Stomach smooth muscle (tissue), 2 donors: ENCODE results near the gene DNMT1.

Experiments used
- H3K27ac ChIP-seq: one replicate; pipeline ENCODE4 v1.7.0; 2013; ENCODE audit warnings: mild to moderate bottlenecking, low read length, inconsistent platforms
- H3K27me3 ChIP-seq, 2 donors: one replicate each; pipeline ENCODE4 v1.7.0; 2013; ENCODE audit warnings: low read length in 2 of 2; ENCODE audit not compliant: insufficient read depth in 2 of 2, control insufficient read depth in 1 of 2
- H3K36me3 ChIP-seq, 2 donors: one replicate each; pipeline ENCODE4 v1.7.0; 2013; ENCODE audit warnings: low read length in 2 of 2; ENCODE audit not compliant: control insufficient read depth in 2 of 2, insufficient read depth in 2 of 2
- H3K4me1 ChIP-seq: one replicate; pipeline ENCODE4 v1.7.0; 2013; ENCODE audit warnings: low read length; ENCODE audit not compliant: control insufficient read depth, insufficient read depth
- H3K4me3 ChIP-seq, 2 donors: one replicate each; pipeline ENCODE4 v1.7.0; 2013; ENCODE audit warnings: low read length in 2 of 2
- H3K9ac ChIP-seq, 2 donors: one replicate each; pipeline ENCODE4 v1.7.0; 2013; ENCODE audit warnings: low read length in 2 of 2, mild to moderate bottlenecking in 1 of 2
- H3K9me3 ChIP-seq, 2 donors: one replicate each; pipeline ENCODE4 v1.7.0; 2013; ENCODE audit warnings: low read length in 2 of 2; ENCODE audit not compliant: control insufficient read depth in 2 of 2
- donor health status: healthy.
- donor health status: Pancreatic carcinoma.

DNMT1 gene

GRCh38 chr19:10126213-10126639, 68.5 kb downstream of the DNMT1 start:
- Histone ChIP-seq H3K27ac (no peak overlapping the region), H3K4me3 (no peak overlapping the region), H3K27me3 (no peaks in the 10 kb centered on the region), H3K9me3 (no peaks in the 10 kb centered on the region), H3K4me1 (peaks cover 2% of the 10 kb centered on the region), H3K36me3 (no peaks in the 10 kb centered on the region), H3K9ac (no peak overlapping the region)

GRCh38 chr19:10124429-10124828, 70.3 kb downstream of the DNMT1 start:
- Histone ChIP-seq H3K27ac (no peak overlapping the region), H3K36me3 (no peaks in the 10 kb centered on the region), H3K9me3 (no peaks in the 10 kb centered on the region), H3K4me3 (no peak overlapping the region), H3K27me3 (no peaks in the 10 kb centered on the region), H3K9ac (no peak overlapping the region), H3K4me1 (peaks cover 7% of the 10 kb centered on the region)

GRCh38 chr19:10122045-10122444, 72.7 kb downstream of the DNMT1 start:
- no peak overlapping the region for H3K4me3 ChIP-seq
- peaks cover 22% of the 10 kb centered on the region for H3K4me1 ChIP-seq
- no peak overlapping the region for H3K27ac ChIP-seq

GRCh38 chr19:10120538-10121189, 74.1 kb downstream of the DNMT1 start:
- Histone ChIP-seq H3K9ac (no peak overlapping the region), H3K27ac (no peak overlapping the region), H3K4me1 (peaks cover 22% of the 10 kb centered on the region), H3K4me3 (no peak overlapping the region), H3K36me3 (peaks cover 15 to 22% of the 10 kb centered on the region in 2 donors), H3K27me3 (no peaks in the 10 kb centered on the region), H3K9me3 (no peaks in the 10 kb centered on the region)

More at GRCh38 chr19:10122045-10122444, 72.7 kb downstream of the DNMT1 start:
- H3K27me3 ChIP-seq = no peaks in the 10 kb centered on the region
- no peak overlapping the region for H3K9ac ChIP-seq
- H3K36me3 ChIP-seq = peaks cover 4 to 8% of the 10 kb centered on the region in 2 donors
- H3K9me3 ChIP-seq = no peaks in the 10 kb centered on the region

GRCh38 chr19:10118960-10119359, 75.8 kb downstream of the DNMT1 start:
- Histone ChIP-seq H3K27me3 (no peaks in the 10 kb centered on the region), H3K9me3 (no peaks in the 10 kb centered on the region), H3K4me3 (peak overlapping the region; percentile 93 to 96), H3K36me3 (peaks cover 22 to 26% of the 10 kb centered on the region in 2 donors), H3K9ac (peak overlapping the region; percentile 94 to 97), H3K4me1 (peaks cover 22% of the 10 kb centered on the region), H3K27ac (no peak overlapping the region)

GRCh38 chr19:10116866-10117616, 77.7 kb downstream of the DNMT1 start:
- no peak overlapping the region for H3K9ac ChIP-seq
- no peak overlapping the region for H3K4me3 ChIP-seq
- H3K36me3 ChIP-seq = peaks cover 22 to 26% of the 10 kb centered on the region in 2 donors
- H3K27me3 ChIP-seq = no peaks in the 10 kb centered on the region
- no peaks in the 10 kb centered on the region for H3K9me3 ChIP-seq
- H3K27ac ChIP-seq = no peak overlapping the region
- peaks cover 29% of the 10 kb centered on the region for H3K4me1 ChIP-seq

- no peaks in the 10 kb centered on the region for H3K27me3 ChIP-seq
- H3K4me1 ChIP-seq = peaks cover 28% of the 10 kb centered on the region
- H3K27ac ChIP-seq = no peak overlapping the region
Observed at GRCh38 chr19:10116085-10116865, 78.5 kb downstream of the DNMT1 start.

GRCh38 chr19:10115392-10116084, 79.2 kb downstream of the DNMT1 start:
- no peak overlapping the region for H3K9ac ChIP-seq
- H3K4me3 ChIP-seq = no peak overlapping the region
- H3K4me1 ChIP-seq = peaks cover 28% of the 10 kb centered on the region
- peaks cover 26 to 28% of the 10 kb centered on the region in 2 donors for H3K36me3 ChIP-seq
- no peak overlapping the region for H3K27ac ChIP-seq
- H3K27me3 ChIP-seq = no peaks in the 10 kb centered on the region
- no peaks in the 10 kb centered on the region for H3K9me3 ChIP-seq

More at GRCh38 chr19:10116085-10116865, 78.5 kb downstream of the DNMT1 start:
- Histone ChIP-seq H3K4me3 (no peak overlapping the region), H3K9ac (no peak overlapping the region), H3K9me3 (no peaks in the 10 kb centered on the region), H3K36me3 (peaks cover 23 to 26% of the 10 kb centered on the region in 2 donors)

- peaks cover 24% of the 10 kb centered on the region for H3K4me1 ChIP-seq
- no peak overlapping the region for H3K27ac ChIP-seq
- peaks cover 31 to 35% of the 10 kb centered on the region in 2 donors for H3K36me3 ChIP-seq
Observed at GRCh38 chr19:10114651-10115391, 79.9 kb downstream of the DNMT1 start.

More at GRCh38 chr19:10114651-10115391, 79.9 kb downstream of the DNMT1 start:
- Histone ChIP-seq H3K9ac (no peak overlapping the region), H3K9me3 (no peaks in the 10 kb centered on the region), H3K4me3 (no peak overlapping the region), H3K27me3 (no peaks in the 10 kb centered on the region)
